T-helper 2 cell treated with Interferon-gamma antibody and Interleukin-4, amounts not matched to agents 100 ng/mL and 5 ng/mL, for 36 hours (primary cell): ENCODE measurements around the gene FBLIM1. TPM values are rescaled to one million over a fixed set of nuclear protein-coding genes. Genes with fewer than 3 reads are reported as not detected.

Source experiments
- intact Hi-C: fragments of 100-400 bp; cut with micrococcal nuclease; formaldehyde crosslinking; loops from one replicate; pipeline ENCODE4 v1.15.1; 2023
- total RNA-seq: library from RNA; stranded (reverse); gene quantifications from 2 replicates; pipeline ENCODE4 v1.2.3, GENCODE V29; 2022

The FBLIM1 gene
- total RNA-seq, 1 donor from 2014 or later = not detected

- intact Hi-C loops = no loop called here
Measured at GRCh38 chr1:15730936-15731335, 27.7 kb upstream of the FBLIM1 start.

- intact Hi-C loops = no loop called here
Measured at GRCh38 chr1:15731735-15732685, 26.6 kb upstream of the FBLIM1 start.

GRCh38 chr1:15732686-15733081, 25.9 kb upstream of the FBLIM1 start:
- intact Hi-C loops = no loop called here

- intact Hi-C loops = no loop called here
Measured at GRCh38 chr1:15733218-15733725, 25.3 kb upstream of the FBLIM1 start.

GRCh38 chr1:15733726-15734226, 24.8 kb upstream of the FBLIM1 start:
- intact Hi-C loops = no loop called here

- intact Hi-C loops = no loop called here
Measured at GRCh38 chr1:15734296-15734695, 24.3 kb upstream of the FBLIM1 start.

GRCh38 chr1:15734901-15735300, 23.7 kb upstream of the FBLIM1 start:
- intact Hi-C loops = no loop called here

GRCh38 chr1:15735304-15736037, 23.1 kb upstream of the FBLIM1 start:
- intact Hi-C loops = no loop called here

GRCh38 chr1:15736038-15736891, 22.3 kb upstream of the FBLIM1 start, which contains the start of gene SLC25A34:
SLC25A34 (plus strand) TSS chr1:15736258; CDS start chr1:15736486, 228 bp downstream.
- intact Hi-C loops = no loop called here

GRCh38 chr1:15736892-15737261, 21.7 kb upstream of the FBLIM1 start:
- intact Hi-C loops = no loop called here

GRCh38 chr1:15737324-15738319, 21.0 kb upstream of the FBLIM1 start:
- intact Hi-C loops = no loop called here

GRCh38 chr1:15738416-15739113, 20.0 kb upstream of the FBLIM1 start:
- intact Hi-C loops = no loop called here

- intact Hi-C loops = no loop called here
Measured at GRCh38 chr1:15739259-15739658, 19.3 kb upstream of the FBLIM1 start.

- intact Hi-C loops = no loop called here
Measured at GRCh38 chr1:15739745-15740144, 18.9 kb upstream of the FBLIM1 start.

GRCh38 chr1:15740924-15741850, 17.4 kb upstream of the FBLIM1 start:
- intact Hi-C loops = no loop called here

GRCh38 chr1:15742339-15742801, 16.2 kb upstream of the FBLIM1 start, which contains the start of gene TMEM82:
TMEM82 (plus strand) TSS chr1:15742499; CDS start chr1:15742560, 61 bp downstream.
- intact Hi-C loops = no loop called here

- intact Hi-C loops = no loop called here
Measured at GRCh38 chr1:15744122-15744679, 14.4 kb upstream of the FBLIM1 start.
